ENCODE results near the gene CLEC16A.

The CLEC16A gene

DNA sequence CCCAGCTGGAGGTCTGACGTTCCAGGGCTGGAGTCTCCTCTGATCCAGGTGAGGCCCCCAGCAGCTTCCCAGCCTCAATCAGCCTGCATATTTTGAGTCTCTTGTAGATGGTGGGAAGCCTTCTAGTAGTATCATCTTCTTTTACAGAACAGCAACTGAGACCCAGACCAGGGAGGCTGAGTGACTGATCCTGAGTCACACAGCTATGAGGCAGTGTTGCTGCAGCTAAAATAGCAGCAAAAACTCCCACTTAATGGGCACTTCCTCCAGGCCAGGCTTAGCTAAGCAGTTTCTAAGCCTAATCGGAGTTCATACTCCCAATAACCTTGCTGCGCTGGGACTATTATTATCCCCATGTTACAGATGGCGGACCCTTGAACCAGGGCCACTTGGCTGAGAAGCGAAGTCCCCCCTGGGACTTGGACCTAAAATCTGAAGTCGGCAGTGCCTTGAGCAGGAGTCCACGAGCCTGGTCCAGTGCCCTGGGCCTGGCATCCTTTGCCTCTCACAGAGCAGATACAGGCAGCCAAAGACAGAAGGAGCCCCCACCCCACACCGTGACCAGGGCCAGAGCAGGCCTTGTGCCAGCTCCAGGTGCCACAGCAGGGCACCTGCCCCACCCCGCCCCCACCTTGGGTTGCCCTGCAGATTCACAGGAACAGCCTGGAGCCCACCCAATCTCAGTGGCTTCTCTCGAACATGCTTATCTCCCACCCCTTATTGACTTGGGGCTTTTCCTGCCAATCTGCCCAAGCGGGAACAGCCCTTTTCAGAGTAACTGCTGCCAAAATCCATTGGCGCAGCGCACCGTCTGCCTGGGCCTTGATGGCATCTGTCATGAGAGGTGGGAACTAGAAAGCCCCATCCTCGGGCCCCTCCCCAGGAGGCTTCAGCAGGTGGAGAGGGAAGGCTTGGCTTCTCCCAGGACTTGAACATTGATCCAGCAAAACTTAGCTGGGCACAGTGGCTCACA is 246.5 kb downstream of the CLEC16A start:
- DNase-seq (ENCODE audit: insufficient read length, low spot score) (no peak), FAIRE-seq (no peak)
- no peak for TF ChIP-seq POU2F2 (IDR thresholded peaks at IDR 0.05; ENCODE audit: low read depth, low read length)

DNA sequence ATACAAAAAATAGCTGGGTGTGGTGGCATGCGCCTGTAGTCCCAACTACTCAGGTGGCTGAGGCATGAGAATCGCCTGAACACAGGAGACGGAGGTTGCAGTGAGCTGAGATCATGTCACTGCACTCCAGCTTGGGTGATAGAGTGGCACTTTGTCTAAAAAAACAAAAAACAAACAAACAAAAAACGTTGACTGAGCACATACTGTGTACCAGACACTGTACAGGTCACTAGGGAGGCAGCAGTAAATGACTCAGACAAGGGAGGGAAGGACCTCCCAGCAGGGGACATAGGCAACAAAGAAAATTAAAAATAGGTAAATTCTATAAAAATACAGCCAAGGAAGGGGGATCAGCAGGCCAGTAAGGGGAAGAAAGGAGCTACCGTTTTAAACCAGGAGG is 247.3 kb downstream of the CLEC16A start:
- no peak for FAIRE-seq
- DNase-seq (ENCODE audit: insufficient read length, low spot score), result no peak
- TF ChIP-seq POU2F2 (IDR thresholded peaks at IDR 0.05; ENCODE audit: low read depth, low read length), result no peak
- TF ChIP-seq POLR2AphosphoS5 (IDR thresholded peaks at IDR 0.05; ENCODE audit: low read depth, low read length), result no peak
- TF ChIP-seq SPI1 (IDR thresholded peaks at IDR 0.05; ENCODE audit: low read depth, low read length), result no peak
- TF ChIP-seq TAF1 (IDR thresholded peaks at IDR 0.05; ENCODE audit: low read depth, low read length), result no peak
- no peak for TF ChIP-seq PAX5 (IDR thresholded peaks at IDR 0.05; ENCODE audit: insufficient read depth, low read length, severe bottlenecking)
- TF ChIP-seq POLR2A (IDR thresholded peaks at IDR 0.05; ENCODE audit: low read depth, low read length), result no peak

GRCh38 chr16:11193494-11193893 is 249.1 kb downstream of the CLEC16A start:
- DNase-seq (ENCODE audit: insufficient read length, low spot score), result no peak
- FAIRE-seq, result no peak
- no peak for TF ChIP-seq POLR2A (IDR thresholded peaks at IDR 0.05; ENCODE audit: low read depth, low read length)
- no peak for TF ChIP-seq SPI1 (IDR thresholded peaks at IDR 0.05; ENCODE audit: low read depth, low read length)
- TF ChIP-seq POLR2AphosphoS5 (IDR thresholded peaks at IDR 0.05; ENCODE audit: low read depth, low read length), result no peak
- TF ChIP-seq PAX5 (IDR thresholded peaks at IDR 0.05; ENCODE audit: insufficient read depth, low read length, severe bottlenecking), result no peak
- TF ChIP-seq TAF1 (IDR thresholded peaks at IDR 0.05; ENCODE audit: low read depth, low read length), result no peak
- TF ChIP-seq POU2F2 (IDR thresholded peaks at IDR 0.05; ENCODE audit: low read depth, low read length), result no peak

- TF ChIP-seq SPI1 (IDR thresholded peaks at IDR 0.05; ENCODE audit: low read depth, low read length) (no peak), TAF1 (IDR thresholded peaks at IDR 0.05; ENCODE audit: low read depth, low read length) (no peak), POU2F2 (IDR thresholded peaks at IDR 0.05; ENCODE audit: low read depth, low read length) (no peak), POLR2AphosphoS5 (IDR thresholded peaks at IDR 0.05; ENCODE audit: low read depth, low read length) (no peak), POLR2A (IDR thresholded peaks at IDR 0.05; ENCODE audit: low read depth, low read length) (no peak), PAX5 (IDR thresholded peaks at IDR 0.05; ENCODE audit: insufficient read depth, low read length, severe bottlenecking) (no peak)
- DNase-seq (ENCODE audit: insufficient read length, low spot score) (no peak), FAIRE-seq (no peak)
Measured at GRCh38 chr16:11194913-11195312, 250.5 kb downstream of the CLEC16A start.

- no peak for TF ChIP-seq PAX5 (IDR thresholded peaks at IDR 0.05; ENCODE audit: insufficient read depth, low read length, severe bottlenecking)
- TF ChIP-seq POLR2AphosphoS5 (IDR thresholded peaks at IDR 0.05; ENCODE audit: low read depth, low read length), result no peak
- no peak for TF ChIP-seq TAF1 (IDR thresholded peaks at IDR 0.05; ENCODE audit: low read depth, low read length)
- TF ChIP-seq POLR2A (IDR thresholded peaks at IDR 0.05; ENCODE audit: low read depth, low read length), result no peak
- no peak for TF ChIP-seq POU2F2 (IDR thresholded peaks at IDR 0.05; ENCODE audit: low read depth, low read length)
- no peak for TF ChIP-seq SPI1 (IDR thresholded peaks at IDR 0.05; ENCODE audit: low read depth, low read length)
- DNase-seq (ENCODE audit: insufficient read length, low spot score) (no peak), FAIRE-seq (no peak)
Measured at GRCh38 chr16:11196286-11196828, 252.0 kb downstream of the CLEC16A start.

DNA sequence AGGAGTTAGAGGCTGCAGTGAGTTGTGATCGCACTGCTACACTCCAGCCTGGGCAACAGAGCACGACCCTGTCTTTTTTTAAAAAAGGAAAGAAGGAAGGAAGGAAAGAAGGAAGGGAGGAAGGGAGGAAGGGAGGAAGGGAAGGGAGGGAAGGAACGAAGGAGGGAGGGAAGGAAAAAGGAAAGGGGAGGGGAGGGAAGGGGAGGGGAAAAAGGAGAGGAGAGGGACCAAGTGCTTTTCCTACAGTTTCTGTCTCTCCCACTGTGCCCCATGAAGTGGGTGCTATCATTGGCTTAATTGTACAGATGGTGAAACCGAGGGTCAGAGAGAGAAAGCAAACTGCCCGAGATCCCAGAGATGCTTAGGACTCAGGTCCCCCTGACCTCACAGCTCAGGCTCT is 254.0 kb downstream of the CLEC16A start:
- FAIRE-seq, result no peak
- TF ChIP-seq POLR2AphosphoS5 (IDR thresholded peaks at IDR 0.05; ENCODE audit: low read depth, low read length) (no peak), POLR2A (IDR thresholded peaks at IDR 0.05; ENCODE audit: low read depth, low read length) (no peak), POU2F2 (IDR thresholded peaks at IDR 0.05; ENCODE audit: low read depth, low read length) (no peak), PAX5 (IDR thresholded peaks at IDR 0.05; ENCODE audit: insufficient read depth, low read length, severe bottlenecking) (no peak), TAF1 (IDR thresholded peaks at IDR 0.05; ENCODE audit: low read depth, low read length) (no peak), SPI1 (IDR thresholded peaks at IDR 0.05; ENCODE audit: low read depth, low read length) (no peak)
- no peak for DNase-seq (ENCODE audit: insufficient read length, low spot score)

DNA sequence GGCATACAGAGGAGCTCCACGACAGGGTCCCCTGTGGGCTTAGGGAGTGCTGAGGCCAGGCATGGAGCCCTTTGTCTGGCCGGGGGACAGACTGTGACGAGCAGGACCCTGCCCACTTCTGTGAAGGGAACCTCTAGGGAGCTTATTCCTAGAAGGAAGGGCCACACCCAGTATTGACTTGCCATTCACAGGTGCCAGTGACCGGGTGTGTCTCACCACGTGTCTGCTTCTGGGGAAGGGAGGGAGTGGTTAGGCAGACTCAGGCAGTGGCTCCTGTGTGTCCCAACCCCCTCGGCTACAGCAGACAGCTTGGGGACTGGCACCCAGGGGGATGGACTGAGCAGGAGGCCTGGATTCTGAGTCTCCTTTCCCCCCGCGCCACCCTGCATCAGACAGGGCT is 254.5 kb downstream of the CLEC16A start:
- no peak for TF ChIP-seq POU2F2 (IDR thresholded peaks at IDR 0.05; ENCODE audit: low read depth, low read length)
- TF ChIP-seq PAX5 (IDR thresholded peaks at IDR 0.05; ENCODE audit: insufficient read depth, low read length, severe bottlenecking), result no peak
- TF ChIP-seq SPI1 (IDR thresholded peaks at IDR 0.05; ENCODE audit: low read depth, low read length), result no peak
- no peak for TF ChIP-seq POLR2A (IDR thresholded peaks at IDR 0.05; ENCODE audit: low read depth, low read length)
- no peak for TF ChIP-seq POLR2AphosphoS5 (IDR thresholded peaks at IDR 0.05; ENCODE audit: low read depth, low read length)
- TF ChIP-seq TAF1 (IDR thresholded peaks at IDR 0.05; ENCODE audit: low read depth, low read length), result no peak
- DNase-seq (ENCODE audit: insufficient read length, low spot score) (no peak), FAIRE-seq (no peak)

GRCh38 chr16:11200592-11200991 is 256.2 kb downstream of the CLEC16A start:
- FAIRE-seq (no peak), DNase-seq (ENCODE audit: insufficient read length, low spot score) (no peak)
- TF ChIP-seq SPI1 (IDR thresholded peaks at IDR 0.05; ENCODE audit: low read depth, low read length) (no peak), TAF1 (IDR thresholded peaks at IDR 0.05; ENCODE audit: low read depth, low read length) (no peak)

DNA sequence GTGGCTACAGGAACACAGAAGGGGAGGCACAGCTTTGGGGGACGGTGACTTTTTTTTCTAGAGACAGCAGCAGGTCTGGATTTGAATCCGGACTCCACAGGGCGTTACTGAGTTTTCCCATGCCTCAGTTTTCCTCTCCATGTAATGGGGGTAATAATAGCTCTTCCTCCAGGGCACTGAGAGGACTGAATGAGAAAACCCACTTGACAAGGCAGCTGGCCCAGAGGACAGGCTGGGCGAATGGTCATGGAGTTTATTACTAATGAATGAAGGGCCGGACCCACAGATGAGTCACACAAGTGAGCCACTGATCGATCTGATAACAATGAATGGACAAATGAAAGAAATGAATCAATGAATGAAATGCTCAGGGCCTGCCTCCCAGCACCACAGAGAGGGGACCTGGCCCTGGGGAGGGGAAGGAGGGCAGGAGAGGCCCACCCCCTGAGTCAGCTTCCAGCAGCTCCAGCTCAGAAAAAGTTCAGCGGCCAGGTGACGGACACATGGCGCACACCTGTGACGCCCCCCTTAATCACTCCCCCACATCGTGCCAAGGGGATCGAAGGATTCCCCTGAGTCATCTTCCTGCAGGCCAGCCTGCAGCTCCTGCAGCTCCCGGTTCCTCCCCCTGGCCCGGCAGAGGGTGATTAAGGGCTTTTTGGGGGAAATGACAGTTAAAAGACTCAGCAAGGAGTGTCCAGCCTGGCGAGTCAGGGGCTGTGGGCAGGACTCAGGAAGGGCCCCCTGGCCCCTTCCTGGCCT is 257.3 kb downstream of the CLEC16A start:
- no peak for FAIRE-seq
- DNase-seq (ENCODE audit: insufficient read length, low spot score), result no peak

More for the DNA sequence above, 257.3 kb downstream of the CLEC16A start:
- TF ChIP-seq SPI1 (IDR thresholded peaks at IDR 0.05; ENCODE audit: low read depth, low read length) (no peak), PAX5 (IDR thresholded peaks at IDR 0.05; ENCODE audit: insufficient read depth, low read length, severe bottlenecking) (no peak), TAF1 (IDR thresholded peaks at IDR 0.05; ENCODE audit: low read depth, low read length) (no peak), POLR2A (IDR thresholded peaks at IDR 0.05; ENCODE audit: low read depth, low read length) (no peak), POU2F2 (IDR thresholded peaks at IDR 0.05; ENCODE audit: low read depth, low read length) (no peak), POLR2AphosphoS5 (IDR thresholded peaks at IDR 0.05; ENCODE audit: low read depth, low read length) (no peak)

Measured in GM12891 (cell line).